Measurements from ENCODE around the gene MYO1B.

The MYO1B gene

DNA sequence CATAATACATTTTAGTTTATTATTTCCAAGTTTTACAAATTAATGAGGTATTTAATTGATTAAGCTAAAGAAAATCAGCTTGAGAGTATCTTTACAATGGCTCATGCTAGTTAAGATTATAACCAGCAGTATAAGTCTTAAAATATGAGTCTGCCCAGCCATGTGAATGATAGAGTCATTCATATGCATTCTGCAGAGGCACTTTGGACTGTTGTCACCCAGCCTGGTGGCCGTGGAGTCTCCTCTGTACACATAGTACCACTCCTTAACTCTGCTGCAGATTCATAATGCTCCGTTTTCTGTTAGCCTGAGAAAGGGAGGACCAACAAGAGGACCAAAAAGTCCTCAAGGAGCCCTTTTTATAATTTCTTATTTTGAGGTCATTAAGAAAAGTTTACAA lies 148.8 kb downstream of the MYO1B start:
- in situ Hi-C loops (cut with MboI; ENCODE audit: low sequenced_read_pairs): no loop called here

DNA sequence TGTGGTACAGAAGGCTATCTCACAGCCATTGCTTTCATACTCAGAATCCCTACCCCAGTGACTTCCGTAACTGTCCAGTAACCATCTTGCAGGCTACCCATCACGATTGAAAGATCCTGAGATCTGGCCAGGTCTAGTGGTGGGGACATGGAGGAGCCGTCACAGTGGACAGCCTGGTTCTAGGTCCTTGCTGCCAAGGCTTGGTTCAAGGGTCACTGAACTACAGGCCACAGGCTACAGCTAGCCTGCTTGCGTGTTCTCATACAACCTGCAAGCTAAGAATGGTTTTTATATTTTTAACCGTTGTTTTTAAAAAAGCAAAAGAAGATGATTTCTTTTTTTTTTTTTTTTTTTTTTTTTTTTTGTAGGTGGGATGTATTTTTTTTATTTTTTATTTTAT lies 151.6 kb downstream of the MYO1B start:
- in situ Hi-C loops (cut with MboI; ENCODE audit: low sequenced_read_pairs): no loop called here

DNA sequence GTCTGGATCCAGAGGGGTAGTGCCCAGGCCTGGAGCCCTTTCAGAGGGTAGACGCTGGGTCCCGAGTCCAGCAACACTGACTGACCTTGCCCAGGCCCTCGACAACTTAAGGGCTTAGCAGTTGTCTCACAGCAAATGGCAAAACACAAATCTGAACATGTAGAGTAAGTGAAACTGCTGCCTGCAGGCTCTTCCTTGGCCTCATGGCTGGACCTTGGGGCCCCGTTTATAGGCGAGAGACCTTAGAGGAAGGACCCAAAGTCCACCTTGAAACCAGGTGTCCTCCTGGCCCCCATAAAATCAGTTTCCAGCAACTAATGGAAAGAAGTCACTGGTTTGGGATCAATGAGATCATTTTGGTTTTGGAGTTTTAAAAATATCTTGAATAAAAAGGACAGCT lies 154.4 kb downstream of the MYO1B start:
- in situ Hi-C loops (cut with MboI; ENCODE audit: low sequenced_read_pairs): no loop called here

DNA sequence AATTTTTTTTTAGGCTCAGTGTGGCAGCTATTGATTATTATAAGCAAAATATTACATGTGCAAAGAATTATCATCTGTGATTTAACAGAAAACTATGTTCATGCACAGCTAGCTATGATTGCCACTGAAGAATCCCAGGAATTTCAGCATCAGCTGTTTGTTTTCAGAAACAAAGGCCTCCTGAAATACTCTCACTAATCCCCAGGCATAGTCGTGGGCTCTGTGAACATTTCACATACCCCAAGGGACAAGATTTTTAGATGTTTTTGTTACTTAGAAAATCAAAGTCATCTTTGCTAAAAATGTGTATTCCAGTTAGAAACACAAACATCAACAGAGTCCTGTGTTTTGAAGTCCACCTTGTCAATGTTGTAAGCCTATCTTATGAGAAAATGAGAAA lies 156.1 kb downstream of the MYO1B start:
- in situ Hi-C loops (cut with MboI; ENCODE audit: low sequenced_read_pairs): no loop called here

DNA sequence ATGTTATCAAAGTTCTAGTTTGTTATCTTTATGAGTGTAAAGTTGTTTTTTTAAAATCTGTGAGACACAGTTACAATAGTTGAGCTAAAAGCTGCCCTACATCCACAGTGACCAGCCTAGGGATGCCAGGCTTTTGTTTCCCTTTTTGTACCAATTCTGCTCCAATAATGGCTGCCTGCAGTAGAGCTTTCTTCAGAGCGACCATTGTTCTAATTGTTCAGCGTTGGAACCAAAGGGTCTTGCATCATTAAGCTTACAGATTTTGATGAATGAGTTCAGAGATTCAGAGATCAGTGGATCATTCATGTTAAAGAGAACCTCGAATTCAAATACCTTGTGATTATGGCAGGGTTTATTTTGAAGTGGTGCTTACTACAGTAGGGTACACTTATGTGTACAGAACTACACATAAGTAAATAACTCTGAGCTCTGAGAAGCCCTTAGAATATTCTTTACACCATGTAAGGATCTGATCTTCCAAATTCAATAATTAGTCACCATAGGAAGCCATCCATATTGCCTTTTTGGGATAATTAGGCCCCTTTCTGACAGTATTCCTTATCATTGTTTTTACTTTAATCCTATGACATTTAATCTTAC lies 157.9 kb downstream of the MYO1B start:
- in situ Hi-C loops (cut with MboI; ENCODE audit: low sequenced_read_pairs): no loop called here

DNA sequence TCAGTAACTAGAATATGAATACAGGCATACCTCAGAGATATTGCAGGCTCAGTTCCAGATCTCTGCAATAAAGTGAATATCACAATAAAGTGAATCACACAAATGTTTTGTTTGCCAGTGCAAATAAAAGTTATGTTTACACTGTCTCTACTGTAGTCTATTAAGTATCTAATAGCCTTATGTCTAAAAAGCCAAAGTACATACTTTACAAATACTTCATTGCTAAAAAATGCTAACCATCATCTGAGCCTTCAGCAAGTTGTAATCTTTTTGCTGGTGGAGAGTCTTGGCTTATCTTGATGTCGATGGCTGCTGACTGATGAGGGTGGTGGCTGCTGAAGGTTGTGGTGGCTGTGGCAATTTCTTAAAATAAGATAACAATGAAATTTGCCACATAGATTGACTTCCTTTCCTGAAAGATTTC lies 159.4 kb downstream of the MYO1B start:
- in situ Hi-C loops (cut with MboI; ENCODE audit: low sequenced_read_pairs): no loop called here

DNA sequence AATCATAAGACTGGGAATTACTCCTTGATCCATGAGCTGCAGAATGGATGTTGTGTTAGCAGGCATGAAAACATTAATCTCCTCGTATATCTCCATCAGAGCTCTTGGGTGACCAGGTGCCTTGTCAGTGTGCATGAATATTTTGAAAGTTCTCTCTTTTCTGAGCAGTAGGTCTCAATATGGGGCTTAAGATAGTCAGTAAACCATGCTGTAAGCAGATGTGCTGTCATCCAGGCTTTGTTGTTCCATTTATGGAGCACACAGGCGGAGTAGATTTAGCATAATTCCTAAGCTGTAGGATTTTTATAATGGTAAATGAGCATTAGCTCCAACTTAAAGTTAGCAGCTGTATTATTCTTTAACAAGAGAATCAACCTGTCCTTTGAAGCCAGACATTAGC lies 160.3 kb downstream of the MYO1B start:
- in situ Hi-C loops (cut with MboI; ENCODE audit: low sequenced_read_pairs): no loop called here

DNA sequence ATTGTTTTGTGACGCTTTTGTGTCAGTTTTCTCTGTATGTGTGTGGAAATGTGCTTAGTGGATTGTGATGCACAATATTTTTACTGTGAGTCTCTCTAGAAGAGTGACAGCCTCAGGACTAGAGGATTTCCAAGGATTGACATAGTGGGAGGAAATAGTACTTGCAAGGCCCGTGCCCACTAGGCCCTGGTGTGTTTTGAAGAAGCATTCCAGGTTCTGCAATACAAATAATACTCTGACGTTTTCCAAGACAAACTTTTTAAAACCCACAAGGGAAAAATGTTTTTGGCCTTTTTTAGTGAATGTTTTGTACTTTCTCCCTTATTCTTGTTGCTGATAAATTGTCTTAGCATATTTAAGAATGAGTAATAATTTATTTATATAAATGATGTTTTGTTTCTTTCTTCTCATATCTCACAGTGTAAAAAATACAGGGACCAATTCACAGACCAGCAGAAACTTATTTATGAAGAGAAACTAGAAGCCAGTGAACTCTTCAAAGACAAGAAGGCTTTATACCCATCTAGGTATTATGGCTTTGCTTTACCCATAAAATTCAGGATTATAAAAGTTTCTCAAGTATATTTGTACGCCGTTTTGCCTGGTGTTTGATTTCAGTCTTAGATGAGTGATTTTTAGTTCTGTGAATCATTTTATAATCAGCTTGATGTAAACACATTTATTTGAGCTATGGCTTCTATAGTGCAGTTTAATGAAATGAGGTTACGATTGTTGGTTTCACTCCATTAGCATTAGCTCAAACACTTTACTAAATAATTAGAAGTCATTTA lies 165.6 kb downstream of the MYO1B start:
- in situ Hi-C loops (cut with MboI; ENCODE audit: low sequenced_read_pairs): no loop called here

DNA sequence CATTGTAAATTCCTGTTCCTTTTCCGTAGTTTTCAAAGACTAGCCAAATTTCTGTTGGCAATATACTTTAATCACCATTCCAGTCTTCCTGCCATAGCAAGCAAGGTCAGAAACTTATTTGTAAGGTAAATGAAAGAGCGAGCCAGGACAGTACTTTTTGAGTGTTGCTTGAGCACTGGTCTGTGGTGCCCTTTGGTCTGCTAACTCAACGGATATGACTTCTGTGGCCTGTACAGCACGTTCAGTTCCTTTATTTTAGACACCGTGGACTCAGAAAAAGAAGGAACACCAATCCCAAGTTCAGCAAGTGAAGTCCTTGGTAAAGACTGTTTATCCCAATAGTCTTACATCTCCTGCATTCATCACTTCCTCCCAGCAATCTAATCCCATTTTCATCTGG lies 166.3 kb downstream of the MYO1B start:
- in situ Hi-C loops (cut with MboI; ENCODE audit: low sequenced_read_pairs): no loop called here

DNA sequence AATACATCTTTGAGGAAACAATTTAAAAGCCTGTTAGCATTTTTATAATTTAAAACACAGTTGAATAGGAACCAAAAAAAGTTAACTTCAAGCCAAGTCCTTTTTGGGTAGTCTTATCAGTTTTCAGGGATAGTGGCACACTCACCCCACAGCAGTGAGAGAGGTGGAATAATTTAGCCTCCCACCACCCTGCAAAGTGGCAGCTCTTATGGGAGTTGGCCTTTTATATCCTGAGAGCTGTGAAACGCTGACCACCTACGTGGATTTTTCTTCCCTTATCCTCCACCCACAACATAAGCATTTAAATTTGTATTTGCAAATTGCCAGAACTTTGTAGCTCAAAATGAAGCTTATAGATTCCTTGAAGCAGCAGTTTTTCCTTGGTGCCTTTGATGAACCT lies 167.1 kb downstream of the MYO1B start:
- in situ Hi-C loops (cut with MboI; ENCODE audit: low sequenced_read_pairs): no loop called here

DNA sequence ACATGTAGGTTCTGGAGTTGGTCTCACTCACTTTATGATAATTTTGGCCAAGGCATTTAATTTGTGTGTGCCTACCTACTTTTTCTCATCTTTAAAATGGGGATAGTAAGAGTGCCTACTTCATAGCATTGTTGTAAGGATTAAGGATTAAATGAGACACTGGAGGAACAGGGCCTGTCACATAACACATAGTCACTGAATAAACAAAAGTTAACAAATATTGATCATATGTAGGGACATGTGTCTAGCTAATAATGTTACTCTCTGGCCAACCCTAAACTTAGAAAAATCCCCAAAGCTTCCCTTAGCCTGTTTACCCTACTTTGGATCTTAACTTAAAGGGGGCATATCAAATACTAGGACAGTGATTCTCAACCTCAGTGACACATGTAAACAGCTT lies 169.9 kb downstream of the MYO1B start:
- in situ Hi-C loops (cut with MboI; ENCODE audit: low sequenced_read_pairs): no loop called here

DNA sequence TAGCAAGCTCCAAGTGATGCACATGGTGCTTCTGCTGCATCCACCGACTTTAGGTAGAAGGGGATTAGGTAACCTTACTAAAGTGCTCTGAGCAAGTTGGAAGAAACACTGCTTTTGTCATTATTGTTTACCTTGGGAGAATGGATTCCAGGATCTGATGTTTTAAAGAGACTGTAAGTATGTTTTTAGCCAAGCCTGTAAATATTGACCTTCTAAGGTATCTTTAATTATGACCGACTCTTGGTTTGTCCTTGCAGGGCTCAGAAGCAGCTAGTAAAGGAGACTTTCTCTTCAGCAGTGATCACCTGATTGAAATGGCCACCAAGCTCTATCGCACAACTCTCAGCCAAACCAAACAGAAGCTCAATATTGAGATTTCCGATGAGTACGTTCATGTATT lies 170.7 kb downstream of the MYO1B start:
- in situ Hi-C loops (cut with MboI; ENCODE audit: low sequenced_read_pairs): no loop called here

DNA sequence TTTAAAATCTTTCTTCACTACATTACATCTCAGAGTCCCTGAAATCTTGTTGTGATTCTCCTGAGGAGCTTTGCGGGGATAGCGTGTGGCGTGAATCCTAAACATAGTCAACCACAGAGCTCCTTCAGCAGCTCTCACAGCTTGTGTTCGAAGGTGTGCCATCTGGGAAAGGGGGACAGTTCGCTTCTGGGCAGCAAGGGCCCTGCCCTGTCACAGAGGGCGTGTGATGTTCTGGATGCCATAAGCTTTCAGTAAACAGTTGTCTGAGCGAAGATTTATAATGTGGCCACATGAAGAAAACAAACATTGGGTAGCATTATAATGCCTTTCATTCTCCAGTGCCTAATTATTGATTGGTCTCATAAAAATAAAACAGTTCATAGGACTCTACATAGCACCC lies 172.5 kb downstream of the MYO1B start:
- in situ Hi-C loops (cut with MboI; ENCODE audit: low sequenced_read_pairs): no loop called here

DNA sequence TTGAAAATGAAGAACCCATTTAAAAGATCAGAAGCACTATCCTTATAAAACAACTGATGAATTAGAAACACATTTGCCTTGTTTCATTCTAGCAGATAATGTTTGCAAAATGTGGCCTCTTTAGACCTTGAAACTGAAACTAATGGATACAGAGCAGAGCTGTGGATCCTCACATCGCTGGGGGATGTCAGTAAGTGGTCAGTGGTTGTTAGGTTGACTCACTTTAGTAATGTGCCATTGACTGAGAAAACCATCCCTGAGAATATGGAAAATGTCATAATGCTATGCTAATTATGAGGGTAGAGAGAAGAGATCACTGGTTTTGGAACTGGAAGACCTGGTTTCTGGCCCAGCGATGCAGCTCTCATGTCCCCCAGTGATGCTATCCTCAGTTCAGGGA lies 176.7 kb downstream of the MYO1B start:
- in situ Hi-C loops (cut with MboI; ENCODE audit: low sequenced_read_pairs): no loop called here

DNA sequence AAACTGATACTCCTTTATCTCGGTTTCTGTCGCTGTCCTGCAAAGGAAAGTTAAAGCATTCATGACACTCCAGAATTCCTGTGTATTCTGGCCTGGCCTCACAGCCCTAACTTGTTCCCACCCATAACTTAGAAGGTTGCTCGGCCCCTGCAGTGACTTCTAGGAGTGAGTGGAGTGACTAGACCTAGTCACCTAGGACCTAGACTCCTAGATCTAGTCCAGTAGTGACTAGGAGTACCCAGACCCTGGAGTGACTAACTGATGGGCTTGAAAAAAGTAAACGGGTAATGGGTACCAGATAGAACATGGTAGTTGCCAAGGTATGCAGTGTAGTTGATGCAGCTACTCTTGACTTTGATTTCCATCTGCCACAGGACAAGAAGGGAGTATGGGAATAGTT lies 181.8 kb downstream of the MYO1B start:
- in situ Hi-C loops (cut with MboI; ENCODE audit: low sequenced_read_pairs): no loop called here

DNA sequence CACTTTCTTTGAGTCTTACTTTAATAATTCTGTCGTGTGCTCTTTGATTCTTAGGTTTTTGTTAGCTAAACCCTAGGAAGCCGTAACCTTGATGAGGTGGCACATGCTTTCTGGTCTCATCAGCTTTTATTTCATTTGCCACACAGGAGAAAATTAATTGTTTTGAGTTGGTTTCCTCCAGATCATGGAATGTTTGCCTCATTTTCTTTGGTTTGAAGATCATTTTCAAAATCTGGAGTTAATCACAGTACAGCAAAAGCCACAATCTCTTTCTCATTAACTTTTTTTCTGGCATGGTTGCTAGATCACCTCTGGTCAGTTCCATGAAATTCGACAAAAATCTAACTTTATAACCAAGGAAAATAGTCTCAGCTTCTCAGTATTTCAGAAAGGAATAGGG lies 182.9 kb downstream of the MYO1B start:
- in situ Hi-C loops (cut with MboI; ENCODE audit: low sequenced_read_pairs): no loop called here

DNA sequence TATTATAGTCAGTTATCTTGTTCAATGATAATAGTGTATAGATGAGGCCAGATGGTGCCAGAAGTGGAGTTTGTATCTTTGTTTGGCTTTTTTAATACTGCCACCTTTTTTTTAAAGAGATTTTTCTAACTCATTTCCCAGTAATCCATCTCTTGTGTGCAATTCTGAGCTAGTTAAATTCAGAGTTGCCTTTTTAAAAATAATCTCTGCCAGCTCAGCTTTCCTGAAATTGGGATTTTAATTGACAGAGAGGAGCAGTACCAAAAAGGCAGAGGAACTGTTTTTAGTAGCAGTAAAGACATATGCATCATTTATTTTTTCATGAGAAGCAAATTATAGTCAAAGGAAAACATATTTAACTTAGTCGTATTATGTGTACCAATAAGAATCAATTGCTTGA lies 185.3 kb downstream of the MYO1B start:
- in situ Hi-C loops (cut with MboI; ENCODE audit: low sequenced_read_pairs): no loop called here

DNA sequence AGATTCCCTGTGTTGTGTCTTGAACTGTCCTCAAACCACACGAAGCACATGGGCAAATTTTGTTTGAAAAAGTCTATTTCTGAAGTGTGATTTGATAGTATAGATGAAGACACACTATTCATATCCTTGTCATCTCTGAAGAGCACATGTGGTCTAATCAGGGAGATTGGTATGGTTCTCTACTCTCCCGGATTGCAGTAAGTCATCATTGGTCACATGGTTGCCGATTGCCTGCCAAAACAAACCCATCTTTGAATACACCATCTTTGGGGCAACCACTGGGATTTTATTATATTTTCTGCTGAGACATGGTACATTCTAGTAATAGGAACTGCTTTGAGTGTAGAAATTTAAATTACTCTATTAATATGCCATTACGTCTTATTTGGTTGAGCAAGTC lies 186.9 kb downstream of the MYO1B start:
- in situ Hi-C loops (cut with MboI; ENCODE audit: low sequenced_read_pairs): no loop called here

DNA sequence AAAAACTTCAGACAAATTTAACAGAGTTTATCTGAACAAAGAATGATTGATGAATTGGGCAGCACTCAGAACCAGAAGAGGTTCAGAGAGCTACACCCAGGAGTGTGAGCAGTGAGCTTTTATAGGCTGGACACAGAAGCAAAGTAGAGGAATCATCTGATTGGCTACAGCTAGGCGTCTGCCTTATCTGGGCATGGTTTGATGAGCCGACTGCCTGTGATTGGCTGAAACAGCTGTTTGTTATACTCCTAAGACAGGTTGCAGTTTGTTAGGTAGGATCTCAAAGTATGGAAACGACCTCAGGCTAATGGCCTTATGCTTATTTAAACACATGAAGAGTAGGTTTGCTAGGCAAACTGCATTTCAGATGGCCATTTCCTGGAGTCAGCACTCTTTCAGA lies 188.9 kb downstream of the MYO1B start:
- in situ Hi-C loops (cut with MboI; ENCODE audit: low sequenced_read_pairs): no loop called here

DNA sequence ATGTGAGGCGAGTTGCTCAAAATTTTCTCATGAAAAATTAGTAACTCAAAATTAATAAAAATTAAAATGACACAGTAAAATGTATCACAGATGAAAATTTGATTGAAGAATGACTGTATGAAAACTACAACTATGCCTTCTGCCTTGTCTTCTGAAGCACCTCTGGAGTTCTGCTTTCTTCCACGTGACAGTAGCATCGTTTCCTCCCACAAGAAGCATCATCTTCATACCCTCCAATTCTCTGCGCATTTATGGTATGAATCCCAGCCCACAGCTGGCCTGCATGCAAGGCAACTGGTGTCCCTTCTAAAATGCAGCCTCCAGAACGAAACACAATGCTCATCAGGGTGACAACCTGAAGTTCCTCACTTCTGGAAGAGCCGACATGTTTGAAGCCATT lies 189.9 kb downstream of the MYO1B start:
- in situ Hi-C loops (cut with MboI; ENCODE audit: low sequenced_read_pairs): no loop called here

DNA sequence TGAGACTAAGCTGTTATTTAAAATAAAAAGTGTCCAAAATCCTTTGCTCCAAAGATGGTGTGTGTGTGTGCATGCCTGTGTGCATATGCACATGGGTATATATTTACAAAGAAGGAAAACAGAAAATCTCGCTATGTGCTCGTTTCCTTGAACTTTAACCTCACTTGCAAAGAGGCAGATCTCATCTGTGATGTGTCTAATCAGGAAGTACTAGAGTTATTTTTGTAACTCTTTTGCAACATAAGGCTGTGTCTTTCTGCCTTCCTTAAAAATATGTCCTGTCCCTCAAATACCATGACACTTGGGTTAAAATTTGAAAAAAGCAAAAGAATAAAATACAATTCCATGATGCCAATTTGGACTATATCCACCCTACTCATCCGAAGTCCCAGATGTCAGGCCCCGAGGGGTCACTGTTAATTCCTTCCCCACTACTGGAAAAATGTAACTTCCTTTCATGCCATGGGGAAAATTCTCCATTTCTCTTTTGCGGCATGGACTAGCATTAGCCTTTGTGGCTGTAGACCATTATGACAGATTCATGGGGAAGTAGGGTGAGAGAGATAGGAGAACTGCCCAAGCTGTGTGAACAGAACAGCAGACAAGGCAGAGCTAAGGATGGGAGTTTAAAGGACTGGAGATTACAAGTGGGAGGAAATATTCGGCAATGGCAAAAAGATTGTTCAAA lies 191.3 kb downstream of the MYO1B start:
- in situ Hi-C loops (cut with MboI; ENCODE audit: low sequenced_read_pairs): no loop called here

DNA sequence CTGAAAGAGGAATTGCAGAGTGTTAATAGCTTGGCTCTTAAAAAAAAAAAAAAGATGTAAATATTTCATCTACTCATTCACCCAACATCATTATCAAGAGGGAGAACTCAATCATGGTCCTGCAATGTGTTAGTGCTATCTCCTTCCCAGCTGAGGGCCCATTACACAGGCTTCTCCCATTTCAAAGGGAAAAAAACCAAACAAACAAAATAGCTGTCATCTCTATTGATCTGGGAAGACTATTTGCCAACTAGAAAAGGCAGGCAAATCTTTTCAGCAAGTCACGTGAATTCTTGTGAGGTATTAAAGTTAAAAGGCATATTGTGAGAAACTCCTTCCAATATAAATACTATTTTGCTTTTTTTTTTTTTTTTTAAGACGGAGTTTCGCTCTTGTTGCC lies 194.3 kb downstream of the MYO1B start:
- in situ Hi-C loops (cut with MboI; ENCODE audit: low sequenced_read_pairs): no loop called here
